Dermis blood vessel endothelial cell (primary cell): ENCODE measurements around the gene DMAC2L. TPM values are rescaled to one million over a fixed set of nuclear protein-coding genes. Genes with fewer than 3 reads are reported as not detected.
A peak's percentile ranks its signal among the peaks of the same experiment; 100 is the strongest.
"Not testable (repeated sequence)": the region's sequence is repeated elsewhere in the genome, so short reads cannot be mapped to it uniquely, and the experiment has no call there.

Source experiments
- DNase-seq: peaks from one replicate; pipeline ENCODE4 v3.0.0; 2010
- total RNA-seq: library from RNA; depleted of rRNA; stranded (reverse); fragments of >200 nt; gene quantifications from 2 replicates; pipeline ENCODE4 v1.2.3, GENCODE V29; 2014

DMAC2L gene
- total RNA-seq, 1 donor from 2014 or later = 7.8 TPM

GRCh38 chr14:50357124-50357523, 45.0 kb downstream of the DMAC2L start:
- no peak for DNase-seq

DNA sequence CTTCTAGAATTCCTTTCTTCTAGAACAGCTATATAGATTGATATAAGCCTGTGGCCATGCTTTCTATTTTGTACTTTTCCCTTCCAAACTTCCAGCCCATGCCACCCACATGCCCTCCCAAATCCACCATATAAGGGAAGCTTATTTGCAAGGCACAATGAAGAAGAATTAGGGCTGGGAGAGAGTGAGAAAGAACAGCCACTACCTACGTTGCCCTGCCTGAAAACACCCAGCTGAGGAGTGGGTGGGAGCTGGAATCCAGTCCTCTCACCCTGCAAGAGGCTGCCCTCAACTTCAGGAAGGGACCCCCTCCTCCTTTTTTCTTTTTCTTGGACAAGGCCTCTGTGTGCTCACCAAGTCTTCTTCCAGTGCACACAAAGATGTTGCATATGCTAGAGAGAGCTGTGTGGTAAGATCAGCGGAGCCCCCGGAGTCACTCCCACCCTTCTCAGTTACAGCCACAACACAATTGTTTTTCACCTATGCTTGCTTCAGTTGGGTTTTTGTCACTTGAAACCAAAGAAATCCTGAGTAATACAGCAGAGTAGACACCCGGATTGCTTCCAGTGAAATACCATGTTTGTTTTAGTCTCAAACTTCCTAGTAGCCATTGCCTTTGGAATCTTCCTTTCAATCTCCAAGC, 45.8 kb downstream of the DMAC2L start:
- DNase-seq = no peak

GRCh38 chr14:50359631-50360030, 47.5 kb downstream of the DMAC2L start:
- DNase-seq = no peak

- no peak for DNase-seq
Measured at GRCh38 chr14:50360093-50360492, 48.0 kb downstream of the DMAC2L start.

GRCh38 chr14:50360851-50361250, 48.7 kb downstream of the DMAC2L start:
- DNase-seq = no peak

DNA sequence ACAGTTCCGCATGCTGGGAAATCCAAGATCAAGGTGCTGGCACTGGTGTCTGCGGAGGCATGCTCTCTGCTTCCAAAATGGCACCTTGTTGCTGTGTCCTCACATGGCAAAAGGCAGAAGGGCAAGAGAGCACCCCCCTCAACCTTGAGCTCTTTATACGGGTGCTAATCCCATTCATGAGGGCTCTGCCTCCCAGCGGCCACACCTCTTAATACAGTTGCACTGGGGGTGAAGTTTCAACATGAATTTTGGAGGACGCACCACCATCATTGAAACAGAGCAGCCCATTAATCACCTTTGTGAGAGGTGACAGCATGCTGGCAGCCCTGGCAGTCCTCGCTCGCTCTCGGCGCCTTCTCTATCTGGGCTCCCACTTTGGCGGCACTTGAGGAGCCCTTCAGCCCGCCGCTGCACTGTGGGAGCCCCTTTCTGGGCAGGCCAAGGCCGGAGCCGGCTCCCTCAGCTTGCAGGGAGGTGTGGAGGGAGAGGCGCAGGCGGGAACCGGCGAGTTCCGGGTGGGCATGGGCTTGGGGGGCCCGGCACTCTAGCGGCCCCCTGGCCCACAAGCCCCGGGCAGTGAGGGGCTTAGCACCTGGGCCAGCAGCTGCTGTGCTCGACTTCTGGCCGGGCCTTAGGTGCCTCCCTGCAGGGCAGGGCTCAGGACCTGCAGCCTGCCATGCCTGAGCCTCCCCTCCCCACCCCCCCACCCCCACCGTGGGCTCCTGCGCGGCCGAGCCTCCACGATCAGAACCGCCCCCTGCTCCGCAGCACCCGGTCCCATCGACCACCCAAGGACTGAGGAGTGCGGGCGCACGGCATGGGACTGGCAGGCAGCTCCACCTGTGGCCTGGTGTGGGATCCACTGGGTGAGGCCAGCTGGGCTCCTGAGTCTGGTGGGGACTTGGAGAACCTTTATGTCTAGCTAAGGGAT, 49.6 kb downstream of the DMAC2L start:
- DNase-seq = not testable (repeated sequence)

GRCh38 chr14:50362764-50363713, 50.9 kb downstream of the DMAC2L start:
- DNase-seq = no peak

GRCh38 chr14:50363714-50364111, 51.6 kb downstream of the DMAC2L start:
- peak; percentile 52 for DNase-seq

DNA sequence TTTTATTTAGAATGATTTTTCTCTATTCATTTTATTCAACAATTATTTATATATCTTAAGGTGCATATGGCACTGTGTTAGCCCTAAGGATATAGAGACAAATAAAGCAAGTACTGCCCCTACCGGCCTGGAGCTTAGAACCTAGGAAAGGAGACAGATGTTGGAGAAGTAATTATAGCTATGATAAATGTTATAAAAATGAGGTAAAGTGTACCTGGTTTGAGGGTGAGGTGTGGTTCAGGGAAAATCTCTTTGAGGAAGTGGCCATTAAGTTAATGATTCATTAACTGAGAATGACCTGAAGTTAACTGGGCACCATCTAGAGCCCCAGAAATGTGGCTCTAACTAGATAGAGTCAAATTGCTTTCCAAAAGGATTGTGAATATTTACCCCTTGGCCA, 52.7 kb downstream of the DMAC2L start:
- DNase-seq = no peak

DNA sequence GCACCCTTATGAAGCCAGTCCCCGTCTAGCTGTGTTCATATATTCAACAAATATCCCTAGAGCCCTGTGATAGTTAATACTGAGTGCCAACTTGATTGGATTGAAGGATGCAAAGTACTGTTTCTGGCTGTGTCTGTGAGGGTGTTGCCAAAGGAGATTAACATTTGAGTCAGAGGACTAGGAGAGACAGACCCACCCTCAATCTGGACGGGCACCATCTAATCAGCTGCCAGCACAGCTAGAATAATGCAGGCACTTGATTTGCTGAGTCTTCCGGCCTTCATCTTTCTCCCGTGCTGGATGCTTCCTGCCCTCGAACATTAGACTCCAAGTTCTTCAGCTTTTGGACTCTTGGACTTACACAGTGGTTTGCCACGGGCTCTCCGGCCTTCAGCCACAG, 53.4 kb downstream of the DMAC2L start:
- DNase-seq = not testable (repeated sequence)

DNA sequence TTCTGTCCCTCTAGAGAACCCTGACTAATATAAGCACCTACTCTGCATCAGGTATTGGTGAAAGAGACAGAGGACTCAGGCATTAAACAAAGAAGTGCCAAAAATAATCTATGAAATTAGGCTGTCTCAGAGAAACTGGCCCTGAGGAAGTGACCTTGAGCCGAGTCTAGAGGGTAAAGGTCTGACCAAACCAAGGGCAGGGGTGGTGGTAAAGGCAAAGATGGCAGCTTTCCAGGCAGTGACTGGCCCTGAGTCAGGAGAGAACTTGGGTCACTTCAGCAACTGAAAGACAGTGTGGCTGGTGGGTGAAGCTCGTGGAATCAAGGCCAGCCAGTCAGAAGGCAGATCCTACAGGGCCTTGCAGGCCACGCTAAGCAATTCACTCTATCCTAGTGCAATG, 54.0 kb downstream of the DMAC2L start:
- DNase-seq = no peak

DNA sequence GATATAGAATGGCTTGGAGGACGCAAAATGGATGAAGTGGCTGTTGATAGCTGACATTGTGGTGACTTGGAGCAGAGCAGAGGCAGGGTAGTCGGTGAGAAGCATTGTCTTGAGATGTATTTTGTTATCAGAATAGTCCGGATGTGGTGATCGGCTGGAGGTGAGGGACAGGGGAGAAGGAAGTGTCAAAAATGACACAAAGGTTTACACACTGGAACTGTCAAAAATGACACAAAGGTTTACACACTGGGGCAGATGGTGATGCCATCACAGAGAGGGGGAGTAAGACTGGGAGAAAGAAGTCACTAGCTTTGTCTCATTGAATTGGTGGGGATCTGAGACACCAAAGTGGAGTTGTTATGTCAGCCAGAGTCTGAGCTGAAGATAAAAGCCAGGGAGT, 54.5 kb downstream of the DMAC2L start:
- no peak for DNase-seq

GRCh38 chr14:50371546-50371945, 59.4 kb downstream of the DMAC2L start:
- DNase-seq = no peak

DNA sequence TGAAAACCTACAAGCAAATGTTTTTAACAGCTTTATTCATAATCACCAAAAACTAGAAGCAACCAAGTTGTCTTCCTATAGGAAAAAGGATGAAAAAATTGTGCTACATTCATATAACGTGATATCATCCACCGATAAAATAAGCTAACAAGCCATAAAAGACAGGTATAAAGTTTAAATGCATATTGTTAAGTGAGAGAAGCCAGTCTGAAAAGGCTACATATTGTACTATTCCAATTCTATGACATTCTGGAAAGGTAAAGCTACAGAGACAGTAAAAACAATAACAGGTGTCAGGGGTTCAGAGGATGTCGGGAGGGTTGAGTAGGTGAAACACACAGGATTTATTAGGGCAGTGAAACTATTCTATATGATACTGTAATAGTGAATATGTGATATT, 61.8 kb downstream of the DMAC2L start:
- DNase-seq = no peak

DNA sequence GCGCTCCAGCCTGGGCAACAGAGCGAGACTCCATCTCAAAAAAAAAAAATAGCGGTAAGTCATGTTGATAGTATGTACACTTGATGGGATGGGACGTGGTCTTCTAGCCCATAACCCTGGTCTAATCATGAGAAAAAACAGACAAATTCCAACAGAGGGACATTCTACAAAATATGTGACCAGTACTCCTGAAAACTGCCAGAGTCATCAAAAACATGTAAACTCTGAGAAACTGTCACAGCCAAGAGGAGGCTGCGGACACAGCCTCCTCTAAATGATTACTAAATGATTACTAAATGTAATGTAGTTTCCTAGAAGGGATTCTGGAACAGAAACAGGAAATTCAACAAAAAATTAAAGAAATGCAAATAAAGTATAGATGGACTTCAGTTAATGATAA, 63.6 kb downstream of the DMAC2L start:
- no peak for DNase-seq

Other genes with a start within 250 kb of the DMAC2L start
- 4.2 and 5.3 TPM in 2 replicates for gene VCPKMT, start 195.8 kb upstream of the DMAC2L start, total RNA-seq
- gene SOS2, start 80.7 kb upstream of the DMAC2L start, total RNA-seq = 31.5 and 37.4 TPM in 2 replicates
- gene L2HGDH, start 95 bp upstream of the DMAC2L start, total RNA-seq = 4.4 and 10.7 TPM in 2 replicates
- 15.0 and 43.6 TPM in 2 replicates for gene CDKL1, start 84.6 kb downstream of the DMAC2L start, total RNA-seq
- 51.8 and 100 TPM in 2 replicates for gene MAP4K5, start 220.2 kb downstream of the DMAC2L start, total RNA-seq
- 1.9 and 2.6 TPM in 2 replicates for gene ATL1, start 247.8 kb downstream of the DMAC2L start, total RNA-seq